T-helper 1 cell treated with Interleukin-12 subunit alpha and Interleukin-12 subunit beta and Interleukin-4 antibody, amounts not matched to agents 30 μg/mL and 1 μg/mL, for 36 hours (primary cell): ENCODE results near the gene CACNG3.
"Not testable (repeated sequence)": the region's sequence is repeated elsewhere in the genome, so short reads cannot be mapped to it uniquely, and the experiment has no call there.

Experiments used
- H3K27ac Mint-ChIP-seq: one replicate; pipeline ENCODE4 v1.8.0; 2021; ENCODE audit warnings: mild to moderate bottlenecking, mixed read lengths
- H3K27me3 Mint-ChIP-seq: one replicate; pipeline ENCODE4 v1.8.0; 2021; ENCODE audit warnings: low read depth, mixed read lengths
- H3K36me3 Mint-ChIP-seq: one replicate; pipeline ENCODE4 v1.8.0; 2021; ENCODE audit warnings: low read depth, mixed read lengths
- H3K4me1 Mint-ChIP-seq: one replicate; pipeline ENCODE4 v1.8.0; 2021; ENCODE audit warnings: low read depth, mixed read lengths
- H3K4me3 Mint-ChIP-seq: one replicate; pipeline ENCODE4 v1.8.0; 2021; ENCODE audit warnings: mild to moderate bottlenecking, moderate library complexity, mixed read lengths
- H3K9me3 Mint-ChIP-seq: one replicate; pipeline ENCODE4 v1.8.0; 2021; ENCODE audit warnings: mixed read lengths

The CACNG3 gene

GRCh38 chr16:24294131-24294530 lies 38.0 kb downstream of the CACNG3 start:
- Mint-ChIP-seq H3K4me1 (no peaks in the 10 kb centered on the region), H3K36me3 (no peaks in the 10 kb centered on the region), H3K27ac (no peak overlapping the region), H3K4me3 (no peak overlapping the region), H3K9me3 (no peaks in the 10 kb centered on the region), H3K27me3 (peaks cover 8% of the 10 kb centered on the region)

- peaks cover 4% of the 10 kb centered on the region for H3K27me3 Mint-ChIP-seq
- H3K9me3 Mint-ChIP-seq = no peaks in the 10 kb centered on the region
- no peak overlapping the region for H3K27ac Mint-ChIP-seq
- H3K36me3 Mint-ChIP-seq = no peaks in the 10 kb centered on the region
- no peak overlapping the region for H3K4me3 Mint-ChIP-seq
- H3K4me1 Mint-ChIP-seq = no peaks in the 10 kb centered on the region
Measured at GRCh38 chr16:24297375-24297774, 41.2 kb downstream of the CACNG3 start.

GRCh38 chr16:24298548-24299167 lies 42.5 kb downstream of the CACNG3 start:
- H3K27me3 Mint-ChIP-seq = peaks cover 4% of the 10 kb centered on the region
- H3K9me3 Mint-ChIP-seq = no peaks in the 10 kb centered on the region
- no peak overlapping the region for H3K4me3 Mint-ChIP-seq
- no peaks in the 10 kb centered on the region for H3K36me3 Mint-ChIP-seq
- no peak overlapping the region for H3K27ac Mint-ChIP-seq
- no peaks in the 10 kb centered on the region for H3K4me1 Mint-ChIP-seq

DNA sequence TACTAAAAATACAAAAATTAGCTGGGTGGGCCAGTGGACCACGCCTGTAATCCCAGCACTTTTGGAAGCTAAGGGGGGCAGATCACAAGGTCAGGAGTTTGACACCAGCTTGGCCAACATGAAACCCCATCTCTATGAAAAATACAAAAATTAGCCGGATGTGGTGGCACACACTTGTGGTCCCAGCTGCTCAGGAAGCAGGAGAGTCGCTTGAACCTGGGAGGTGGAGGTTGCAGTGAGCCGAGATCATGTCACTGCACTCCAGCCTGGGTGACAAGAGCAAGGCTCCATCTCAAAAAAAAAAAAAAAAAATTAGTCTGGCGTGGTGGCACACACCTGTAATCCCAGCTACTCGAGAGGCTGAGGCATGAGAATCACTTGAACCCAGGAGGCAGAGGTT lies 44.6 kb downstream of the CACNG3 start:
- not testable (repeated sequence) for H3K27me3 Mint-ChIP-seq, H3K4me1 Mint-ChIP-seq, H3K9me3 Mint-ChIP-seq, H3K36me3 Mint-ChIP-seq, H3K27ac Mint-ChIP-seq, H3K4me3 Mint-ChIP-seq

- Mint-ChIP-seq H3K4me1 (no peaks in the 10 kb centered on the region), H3K27me3 (peaks cover 2% of the 10 kb centered on the region), H3K27ac (no peak overlapping the region), H3K36me3 (no peaks in the 10 kb centered on the region), H3K4me3 (no peak overlapping the region), H3K9me3 (no peaks in the 10 kb centered on the region)
Measured at GRCh38 chr16:24302636-24303035, 46.5 kb downstream of the CACNG3 start.

GRCh38 chr16:24308200-24308599 lies 52.1 kb downstream of the CACNG3 start:
- H3K27ac Mint-ChIP-seq = no peak overlapping the region
- no peak overlapping the region for H3K4me3 Mint-ChIP-seq
- H3K36me3 Mint-ChIP-seq = no peaks in the 10 kb centered on the region
- H3K27me3 Mint-ChIP-seq = peaks cover 3% of the 10 kb centered on the region
- H3K4me1 Mint-ChIP-seq = no peaks in the 10 kb centered on the region
- H3K9me3 Mint-ChIP-seq = no peaks in the 10 kb centered on the region

- Mint-ChIP-seq H3K36me3 (no peaks in the 10 kb centered on the region), H3K9me3 (no peaks in the 10 kb centered on the region), H3K4me3 (no peak overlapping the region), H3K4me1 (no peaks in the 10 kb centered on the region), H3K27ac (no peak overlapping the region), H3K27me3 (peaks cover 3% of the 10 kb centered on the region)
Measured at GRCh38 chr16:24309258-24310142, 53.4 kb downstream of the CACNG3 start.

GRCh38 chr16:24315343-24315742 lies 59.2 kb downstream of the CACNG3 start:
- Mint-ChIP-seq H3K4me1 (no peaks in the 10 kb centered on the region), H3K9me3 (no peaks in the 10 kb centered on the region), H3K27ac (no peak overlapping the region), H3K4me3 (no peak overlapping the region), H3K36me3 (no peaks in the 10 kb centered on the region), H3K27me3 (peaks cover 10% of the 10 kb centered on the region)

DNA sequence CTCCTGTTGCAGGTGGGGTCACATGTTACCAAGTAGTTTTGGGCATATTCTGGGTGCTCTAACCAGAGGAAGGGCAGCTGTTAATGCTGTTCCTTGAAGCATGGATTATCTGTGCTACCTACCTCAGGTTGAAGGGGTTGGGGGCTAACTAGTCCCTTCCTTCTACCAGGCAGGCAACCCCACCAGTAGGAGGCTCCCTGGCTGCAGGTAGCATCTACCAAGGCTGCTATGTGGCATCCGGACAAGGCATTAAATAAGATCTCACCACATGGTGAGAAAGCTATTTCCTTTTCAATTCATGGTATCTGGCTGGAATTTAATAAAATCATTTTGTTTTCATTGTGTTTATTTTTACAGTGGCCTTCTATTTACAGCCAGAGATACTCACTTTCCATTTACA lies 62.5 kb downstream of the CACNG3 start:
- Mint-ChIP-seq H3K4me1 (no peaks in the 10 kb centered on the region), H3K4me3 (no peak overlapping the region), H3K9me3 (no peaks in the 10 kb centered on the region), H3K36me3 (no peaks in the 10 kb centered on the region), H3K27me3 (peaks cover 19% of the 10 kb centered on the region), H3K27ac (no peak overlapping the region)

GRCh38 chr16:24319126-24319814 lies 63.1 kb downstream of the CACNG3 start:
- H3K4me3 Mint-ChIP-seq = no peak overlapping the region
- H3K27ac Mint-ChIP-seq = no peak overlapping the region
- H3K4me1 Mint-ChIP-seq = no peaks in the 10 kb centered on the region
- no peaks in the 10 kb centered on the region for H3K9me3 Mint-ChIP-seq
- no peaks in the 10 kb centered on the region for H3K36me3 Mint-ChIP-seq
- peaks cover 19% of the 10 kb centered on the region for H3K27me3 Mint-ChIP-seq

GRCh38 chr16:24322106-24322505 lies 66.0 kb downstream of the CACNG3 start:
- H3K36me3 Mint-ChIP-seq = no peaks in the 10 kb centered on the region
- H3K4me1 Mint-ChIP-seq = no peaks in the 10 kb centered on the region
- peaks cover 18% of the 10 kb centered on the region for H3K27me3 Mint-ChIP-seq
- H3K4me3 Mint-ChIP-seq = no peak overlapping the region
- H3K27ac Mint-ChIP-seq = no peak overlapping the region
- no peaks in the 10 kb centered on the region for H3K9me3 Mint-ChIP-seq

GRCh38 chr16:24324421-24324820 lies 68.3 kb downstream of the CACNG3 start:
- Mint-ChIP-seq H3K27me3 (peaks cover 13% of the 10 kb centered on the region), H3K36me3 (no peaks in the 10 kb centered on the region), H3K4me1 (no peaks in the 10 kb centered on the region), H3K9me3 (no peaks in the 10 kb centered on the region), H3K4me3 (no peak overlapping the region), H3K27ac (no peak overlapping the region)

GRCh38 chr16:24328835-24329452 lies 72.8 kb downstream of the CACNG3 start:
- H3K27ac Mint-ChIP-seq = no peak overlapping the region
- H3K36me3 Mint-ChIP-seq = no peaks in the 10 kb centered on the region
- H3K27me3 Mint-ChIP-seq = peaks cover 4% of the 10 kb centered on the region
- H3K9me3 Mint-ChIP-seq = no peaks in the 10 kb centered on the region
- H3K4me1 Mint-ChIP-seq = no peaks in the 10 kb centered on the region
- no peak overlapping the region for H3K4me3 Mint-ChIP-seq

DNA sequence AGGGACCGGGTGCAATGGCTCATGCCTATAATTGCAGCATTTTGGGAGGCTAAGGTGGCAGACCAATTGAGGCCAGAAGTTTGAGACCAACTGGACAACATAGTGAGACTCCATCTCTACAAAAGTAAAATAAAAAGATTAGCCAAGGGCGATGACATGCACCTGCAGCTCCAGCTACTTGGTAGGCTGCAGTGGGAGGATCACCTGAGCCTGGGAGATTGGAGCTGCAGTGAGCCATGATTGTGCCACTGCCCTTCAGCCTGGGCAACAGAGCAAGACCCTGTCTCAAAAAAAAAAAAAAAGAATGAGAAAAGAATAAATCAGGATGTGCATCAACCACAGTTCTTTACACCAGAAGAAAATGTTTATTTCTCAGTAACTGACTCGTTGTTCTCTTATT lies 76.0 kb downstream of the CACNG3 start:
- Mint-ChIP-seq H3K4me3 (no peak overlapping the region), H3K36me3 (no peaks in the 10 kb centered on the region), H3K9me3 (no peaks in the 10 kb centered on the region), H3K27me3 (no peaks in the 10 kb centered on the region), H3K4me1 (no peaks in the 10 kb centered on the region), H3K27ac (no peak overlapping the region)
